GM12874 (cell line): ENCODE results near the gene CYB5R4.

ENCODE experiments used
- CTCF ChIP-seq: IDR thresholded peaks from 2 replicates; pipeline ENCODE4 v1.5.1; 2011; ENCODE audit warnings: low read depth, mild to moderate bottlenecking, control low read depth, low read length, moderate library complexity; ENCODE audit not compliant: insufficient read depth

Gene CYB5R4

GRCh38 chr6:83827050-83827449 lies 32.4 kb upstream of the CYB5R4 start:
- no peak for TF ChIP-seq CTCF

GRCh38 chr6:83838727-83839126 lies 20.8 kb upstream of the CYB5R4 start:
- no peak for TF ChIP-seq CTCF

- TF ChIP-seq CTCF, result no peak
Measured at GRCh38 chr6:83844170-83844569, 15.3 kb upstream of the CYB5R4 start.

GRCh38 chr6:83846291-83846690 lies 13.2 kb upstream of the CYB5R4 start:
- TF ChIP-seq CTCF, result no peak

GRCh38 chr6:83847179-83847578 lies 12.3 kb upstream of the CYB5R4 start:
- TF ChIP-seq CTCF, result no peak

GRCh38 chr6:83849127-83849526 lies 10.4 kb upstream of the CYB5R4 start:
- TF ChIP-seq CTCF, result no peak

GRCh38 chr6:83849610-83850009 lies 9.9 kb upstream of the CYB5R4 start:
- TF ChIP-seq CTCF, result no peak
